Measurements from ENCODE around the gene ENAH. TPM values are rescaled to one million over a fixed set of nuclear protein-coding genes. Genes with fewer than 3 reads are reported as not detected.
"Not testable (repeated sequence)": the region's sequence is repeated elsewhere in the genome, so short reads cannot be mapped to it uniquely, and the experiment has no call there.

Gene ENAH
- polyA plus RNA-seq, 1 experiment = 121 TPM

DNA sequence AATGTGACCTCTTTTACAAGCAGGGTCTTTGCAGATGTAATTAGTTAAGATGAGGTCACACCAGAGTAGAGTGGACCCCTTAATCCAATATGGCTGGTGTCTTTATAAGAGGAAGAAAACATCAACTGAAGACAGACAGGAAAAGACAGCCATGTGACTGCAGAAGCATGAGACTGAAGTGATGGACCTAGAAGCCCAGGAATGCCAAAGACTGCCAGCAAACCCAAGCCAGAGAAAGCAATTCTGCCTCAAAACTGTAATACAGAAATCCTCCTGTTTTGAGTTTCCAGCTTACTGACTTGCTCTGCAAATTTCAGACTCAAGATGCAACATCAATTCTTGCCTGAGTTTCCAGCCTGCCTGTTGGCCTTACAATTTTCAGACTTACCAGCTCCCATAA is 17.3 kb downstream of the ENAH start:
- Histone ChIP-seq H3K4me3 (ENCODE audit: low read depth, low read length) (no peak overlapping the region), H3K27ac (ENCODE audit: low read depth, low read length) (no peak overlapping the region), H3K27me3 (ENCODE audit: control insufficient read depth, insufficient read depth, low read length) (no peaks in the 10 kb centered on the region), H3K9me3 (ENCODE audit: control insufficient read depth, insufficient read depth, low read length) (no peaks in the 10 kb centered on the region)
- ChIA-PET POLR2A (no interaction called here), CTCF (interaction anchor here (1.1 kb wide), 1 partner anchor 13 kb away, joined by 3 read pairs; no protein-coding TSS in a partner anchor)
- DNase-seq (ENCODE audit: low read depth, low spot score) = no peak
- TF ChIP-seq, protein P1, sequence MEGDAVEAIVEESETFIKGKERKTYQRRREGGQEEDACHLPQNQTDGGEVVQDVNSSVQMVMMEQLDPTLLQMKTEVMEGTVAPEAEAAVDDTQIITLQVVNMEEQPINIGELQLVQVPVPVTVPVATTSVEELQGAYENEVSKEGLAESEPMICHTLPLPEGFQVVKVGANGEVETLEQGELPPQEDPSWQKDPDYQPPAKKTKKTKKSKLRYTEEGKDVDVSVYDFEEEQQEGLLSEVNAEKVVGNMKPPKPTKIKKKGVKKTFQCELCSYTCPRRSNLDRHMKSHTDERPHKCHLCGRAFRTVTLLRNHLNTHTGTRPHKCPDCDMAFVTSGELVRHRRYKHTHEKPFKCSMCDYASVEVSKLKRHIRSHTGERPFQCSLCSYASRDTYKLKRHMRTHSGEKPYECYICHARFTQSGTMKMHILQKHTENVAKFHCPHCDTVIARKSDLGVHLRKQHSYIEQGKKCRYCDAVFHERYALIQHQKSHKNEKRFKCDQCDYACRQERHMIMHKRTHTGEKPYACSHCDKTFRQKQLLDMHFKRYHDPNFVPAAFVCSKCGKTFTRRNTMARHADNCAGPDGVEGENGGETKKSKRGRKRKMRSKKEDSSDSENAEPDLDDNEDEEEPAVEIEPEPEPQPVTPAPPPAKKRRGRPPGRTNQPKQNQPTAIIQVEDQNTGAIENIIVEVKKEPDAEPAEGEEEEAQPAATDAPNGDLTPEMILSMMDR (IDR thresholded peaks at IDR 0.05; ENCODE audit: low read depth, low read length) = no peak

DNA sequence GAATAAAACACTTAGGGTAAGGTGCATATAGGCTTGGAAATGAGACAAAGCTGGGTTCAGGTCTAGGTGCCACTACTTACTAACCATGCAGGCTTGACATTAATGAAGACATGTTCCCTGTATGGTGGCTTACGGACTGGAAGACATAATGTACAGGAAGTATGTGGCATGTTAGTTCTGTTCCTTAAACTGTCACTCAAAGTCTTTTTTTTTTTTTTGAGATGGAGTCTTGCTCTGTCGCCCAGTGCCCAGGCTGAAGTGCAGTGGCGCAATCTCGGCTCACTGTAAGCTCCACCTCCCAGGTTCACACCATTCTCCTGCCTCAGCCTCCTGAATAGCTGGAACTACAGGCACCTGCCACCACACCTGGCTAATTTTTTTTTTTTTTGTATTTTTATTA is 20.1 kb downstream of the ENAH start:
- H3K27ac ChIP-seq (ENCODE audit: low read depth, low read length); POLR2A ChIA-PET; H3K9me3 ChIP-seq (ENCODE audit: control insufficient read depth, insufficient read depth, low read length); H3K27me3 ChIP-seq (ENCODE audit: control insufficient read depth, insufficient read depth, low read length); CTCF ChIA-PET; H3K4me3 ChIP-seq (ENCODE audit: low read depth, low read length); DNase-seq (ENCODE audit: low read depth, low spot score): not testable (repeated sequence)

DNA sequence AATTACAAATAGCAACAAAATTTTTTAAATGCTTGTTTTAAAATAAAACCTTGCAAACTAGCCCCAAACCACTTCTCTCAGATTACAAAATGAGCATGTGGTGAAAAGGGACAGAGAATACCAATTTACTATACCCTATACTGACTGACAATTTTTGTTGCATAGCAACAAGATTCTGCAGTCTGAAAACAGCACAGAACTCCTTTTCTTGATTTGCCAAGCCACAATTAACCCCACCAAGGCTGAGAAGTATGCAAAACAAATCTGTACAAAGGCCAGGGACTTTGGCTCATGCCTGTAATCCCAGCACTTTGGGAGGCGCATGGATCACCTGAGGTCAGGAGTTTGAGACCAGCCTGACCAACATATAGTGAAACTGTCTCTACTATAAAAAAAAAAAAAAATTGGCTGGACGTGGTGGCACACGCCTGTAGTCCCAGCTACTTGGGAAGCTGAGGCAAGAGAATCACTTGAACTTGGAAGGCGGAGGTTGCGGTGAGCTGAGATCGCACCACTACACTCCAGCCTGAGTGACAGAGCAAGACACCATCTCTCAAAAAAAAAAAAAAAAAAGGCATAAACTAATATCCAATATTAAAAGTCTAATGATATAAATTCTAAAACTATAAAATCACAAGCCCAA is 21.8 kb downstream of the ENAH start:
- TF ChIP-seq, protein P1 (IDR thresholded peaks at IDR 0.05; ENCODE audit: low read depth, low read length) = no peak
- CTCF ChIA-PET = no interaction called here
- POLR2A ChIA-PET = no interaction called here
- H3K27me3 ChIP-seq (ENCODE audit: control insufficient read depth, insufficient read depth, low read length) = no peaks in the 10 kb centered on the region
- no peak overlapping the region for H3K4me3 ChIP-seq (ENCODE audit: low read depth, low read length)
- DNase-seq (ENCODE audit: low read depth, low spot score) = no peak
- H3K27ac ChIP-seq (ENCODE audit: low read depth, low read length) = no peak overlapping the region
- H3K9me3 ChIP-seq (ENCODE audit: control insufficient read depth, insufficient read depth, low read length) = no peaks in the 10 kb centered on the region

DNA sequence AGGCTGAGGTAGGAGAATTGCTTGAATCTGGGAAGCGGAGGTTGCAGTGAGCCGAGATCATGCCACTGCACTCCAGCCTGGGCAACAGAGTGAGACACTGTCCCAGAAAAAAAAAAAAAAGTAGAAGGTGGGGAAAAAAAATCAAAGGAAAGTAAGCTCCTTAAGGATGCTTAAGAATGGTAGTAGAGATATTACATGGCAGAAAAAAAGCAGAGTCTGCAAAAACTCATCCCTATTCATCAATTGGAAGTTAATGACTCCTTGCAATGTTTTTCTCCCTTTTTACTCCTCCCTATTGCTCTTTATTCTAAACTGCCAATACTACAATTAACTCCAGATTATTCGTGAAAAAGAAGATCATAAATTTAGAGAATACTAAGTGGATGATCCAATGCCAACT is 23.4 kb downstream of the ENAH start:
- no peak overlapping the region for H3K27ac ChIP-seq (ENCODE audit: low read depth, low read length)
- ChIA-PET POLR2A (no interaction called here), CTCF (no interaction called here)
- TF ChIP-seq, protein P1 (IDR thresholded peaks at IDR 0.05; ENCODE audit: low read depth, low read length) = no peak
- H3K4me3 ChIP-seq (ENCODE audit: low read depth, low read length) = no peak overlapping the region
- H3K9me3 ChIP-seq (ENCODE audit: control insufficient read depth, insufficient read depth, low read length) = no peaks in the 10 kb centered on the region
- H3K27me3 ChIP-seq (ENCODE audit: control insufficient read depth, insufficient read depth, low read length) = no peaks in the 10 kb centered on the region
- no peak for DNase-seq (ENCODE audit: low read depth, low spot score)

DNA sequence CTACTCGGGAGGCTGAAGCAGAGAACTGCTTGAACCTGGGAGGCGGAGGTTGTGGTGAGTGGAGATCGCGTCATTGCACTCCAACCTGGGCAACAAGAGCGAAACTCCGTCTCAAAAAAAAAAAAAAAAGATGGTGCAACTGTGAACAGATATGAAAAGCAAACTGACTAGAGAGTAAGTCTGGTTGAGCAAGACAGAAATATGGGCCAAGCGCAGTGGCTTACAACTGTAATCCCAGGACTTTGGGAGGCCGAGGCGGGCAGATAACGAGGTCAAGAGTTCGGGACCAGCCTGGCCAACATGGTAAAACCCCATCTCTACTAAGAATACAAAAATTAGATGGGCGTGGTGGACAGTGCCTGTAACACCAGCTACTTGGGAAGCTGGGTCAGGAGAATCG is 24.1 kb downstream of the ENAH start:
- DNase-seq (ENCODE audit: low read depth, low spot score); H3K27ac ChIP-seq (ENCODE audit: low read depth, low read length); H3K9me3 ChIP-seq (ENCODE audit: control insufficient read depth, insufficient read depth, low read length); H3K27me3 ChIP-seq (ENCODE audit: control insufficient read depth, insufficient read depth, low read length); POLR2A ChIA-PET; H3K4me3 ChIP-seq (ENCODE audit: low read depth, low read length): not testable (repeated sequence)
- CTCF ChIA-PET = interaction anchor here (1.3 kb wide), 1 partner anchor 75 kb away, joined by 3 read pairs; no protein-coding TSS in a partner anchor

DNA sequence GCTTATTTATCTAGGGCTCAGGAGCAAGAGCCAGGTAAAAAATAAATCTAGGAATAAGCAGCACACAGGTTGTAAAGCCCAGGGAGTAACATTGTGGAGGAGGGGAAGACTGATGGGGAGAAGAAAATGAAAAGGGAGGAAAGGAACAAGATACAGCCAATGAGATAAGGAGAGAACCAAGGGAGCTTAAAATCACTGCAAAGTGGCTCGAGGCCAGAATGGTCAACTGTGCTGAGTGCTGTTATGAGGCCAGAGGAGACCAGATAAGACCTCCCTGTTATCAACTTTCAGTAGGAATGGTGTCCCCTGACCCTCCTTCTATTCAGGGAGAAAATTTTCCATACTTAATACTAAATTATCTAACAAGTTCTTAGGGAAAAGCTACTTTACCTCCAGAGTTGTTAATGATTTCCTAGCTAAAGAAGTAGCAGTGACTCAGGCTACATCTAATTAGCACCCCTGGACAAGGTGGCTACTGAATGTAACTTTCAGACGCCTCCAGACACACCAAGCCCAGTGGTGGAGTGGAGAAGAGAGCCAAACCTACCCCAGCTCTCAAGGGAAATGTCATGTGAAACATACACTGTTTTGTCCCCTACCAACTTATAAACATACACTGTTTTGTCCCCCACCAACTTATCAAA is 25.5 kb downstream of the ENAH start:
- Histone ChIP-seq H3K9me3 (ENCODE audit: control insufficient read depth, insufficient read depth, low read length) (no peaks in the 10 kb centered on the region), H3K27ac (ENCODE audit: low read depth, low read length) (no peak overlapping the region), H3K27me3 (ENCODE audit: control insufficient read depth, insufficient read depth, low read length) (no peaks in the 10 kb centered on the region), H3K4me3 (ENCODE audit: low read depth, low read length) (no peak overlapping the region)
- POLR2A ChIA-PET = no interaction called here
- TF ChIP-seq, protein P1 (IDR thresholded peaks at IDR 0.05; ENCODE audit: low read depth, low read length) = no peak
- no peak for DNase-seq (ENCODE audit: low read depth, low spot score)
- CTCF ChIA-PET = interaction anchor here (1.0 to 1.3 kb wide), 4 partner anchors 10 to 145 kb away, joined by 3 to 5 read pairs (median 4); no protein-coding TSS in a partner anchor

Data from AG04450 (cell line).